B cell (primary cell): ENCODE results near the gene TECRL. TPM values are rescaled to one million over a fixed set of nuclear protein-coding genes. Genes with fewer than 3 reads are reported as not detected.

ENCODE experiments used
- ATAC-seq: fragments of 200-7000 bp; cut with Tn5 transposase; one replicate; pipeline ENCODE4 v1.10.0; 2021; ENCODE audit warnings: low read depth, mild to moderate bottlenecking, moderate number of reproducible peaks, moderate library complexity
- CTCF ChIA-PET: fragments of 350-600 bp; sonication (Branson Sonifier 250); formaldehyde crosslinking; loops from one replicate; lab custom pipeline; 2021; ENCODE audit warnings: antibody characterized with exemption, inconsistent platforms; lab: Charles Lee
- POLR2A ChIA-PET: fragments of 350-600 bp; sonication (Branson Sonifier 250); formaldehyde crosslinking; loops from one replicate; lab custom pipeline; 2021; ENCODE audit warnings: antibody characterized with exemption; lab: Charles Lee
- DNase-seq: peaks from one replicate; pipeline ENCODE4 v3.0.0; 2013
- H2AFZ ChIP-seq: 2 replicates; pipeline ENCODE4 v1.6.1; 2012; ENCODE audit warnings: mild to moderate bottlenecking, low read depth, low read length; ENCODE audit not compliant: insufficient read depth, poor library complexity, severe bottlenecking
- H3K27ac ChIP-seq, 2 donors: 1 replicate in 1 of 2; 2 replicates in 1 of 2; pipeline ENCODE4 v1.5.1; 2012 to 2013; ENCODE audit warnings: low read length in 2 of 2, mild to moderate bottlenecking in 2 of 2, moderate library complexity in 1 of 2
- H3K27me3 ChIP-seq, 4 experiments: fragments of 200-600 bp in 1 of 4; sonication (generic) in 1 of 4; replicated peaks in 1 of 4; 1 replicate in 2 of 4; 2 replicates in 2 of 4; pipeline versions ENCODE4 v1.6.1 to v1.7.0; 2013 to 2016; ENCODE audit warnings: low read length in 3 of 4, mild to moderate bottlenecking in 2 of 4, mixed read lengths in 1 of 4, moderate library complexity in 1 of 4; ENCODE audit not compliant: insufficient read depth in 4 of 4, control insufficient read depth in 3 of 4; ENCODE audit errors: control extremely low read depth in 1 of 4
- H3K36me3 ChIP-seq, 2 experiments: replicated peaks in 1 of 2; 1 replicate in 1 of 2; 2 replicates in 1 of 2; pipeline versions ENCODE4 v1.6.1 to v1.7.1; 2013; ENCODE audit warnings: low read length in 1 of 2; ENCODE audit not compliant: insufficient read depth in 2 of 2, control insufficient read depth in 1 of 2; ENCODE audit errors: control extremely low read depth in 1 of 2, extremely low read depth in 1 of 2
- H3K4me1 ChIP-seq, 2 donors: fragments of 200-600 bp in 1 of 2; sonication (generic) in 1 of 2; 1 replicate in 1 of 2; 2 replicates in 1 of 2; pipeline versions ENCODE4 v1.5.1 to v1.6.1; 2013 to 2017; ENCODE audit warnings: low read length in 2 of 2; ENCODE audit not compliant: control insufficient read depth in 2 of 2, insufficient read depth in 2 of 2
- H3K4me2 ChIP-seq: replicated peaks from 2 replicates; pipeline ENCODE3; 2012; ENCODE audit warnings: mild to moderate bottlenecking, low read depth, low read length; ENCODE audit not compliant: poor library complexity, severe bottlenecking
- H3K4me3 ChIP-seq, 5 experiments: fragments of 200-600 bp in 1 of 5; sonication (generic) in 1 of 5; 1 replicate in 3 of 5; 2 replicates in 2 of 5; pipeline versions ENCODE4 v1.5.1 to v1.7.0; 2011 to 2016; ENCODE audit warnings: low read length in 4 of 5, mild to moderate bottlenecking in 4 of 5, low read depth in 2 of 5, control low read depth in 1 of 5, moderate library complexity in 1 of 5; ENCODE audit not compliant: insufficient read depth in 1 of 5; ENCODE audit errors: control extremely low read depth in 1 of 5, extremely low read depth in 1 of 5
- H3K79me2 ChIP-seq: fragments of 200-600 bp; sonication (generic); one replicate; pipeline ENCODE4 v1.6.0; 2016; ENCODE audit warnings: low read length; ENCODE audit not compliant: control insufficient read depth, insufficient read depth
- H3K9ac ChIP-seq: fragments of 200-600 bp; sonication (generic); 2 replicates; pipeline ENCODE4 v1.6.1; 2017; ENCODE audit warnings: mild to moderate bottlenecking, low read length, moderate library complexity
- H3K9me3 ChIP-seq, 3 donors: one replicate each; pipeline versions ENCODE4 v1.6.1 to v1.7.1; 2013; ENCODE audit warnings: low read length in 2 of 3; ENCODE audit not compliant: control insufficient read depth in 2 of 3, insufficient read depth in 1 of 3; ENCODE audit errors: control extremely low read depth in 1 of 3
- H4K20me1 ChIP-seq: 2 replicates; pipeline ENCODE4 v1.6.0; 2012; ENCODE audit warnings: mild to moderate bottlenecking, low read length; ENCODE audit not compliant: insufficient read depth, control insufficient read depth, poor library complexity, severe bottlenecking
- H3K27ac Mint-ChIP-seq: one replicate; pipeline ENCODE4 v1.8.0; 2021; ENCODE audit warnings: mixed read lengths
- H3K27me3 Mint-ChIP-seq: one replicate; pipeline ENCODE4 v1.8.0; 2021; ENCODE audit warnings: mixed read lengths
- H3K4me1 Mint-ChIP-seq: one replicate; pipeline ENCODE4 v1.8.0; 2021; ENCODE audit warnings: mixed read lengths
- H3K4me3 Mint-ChIP-seq: one replicate; pipeline ENCODE4 v1.8.0; 2021; ENCODE audit warnings: mixed read lengths
- H3K9me3 Mint-ChIP-seq: one replicate; pipeline ENCODE4 v1.8.0; 2022; ENCODE audit warnings: mixed read lengths; ENCODE audit not compliant: insufficient read depth
- CTCF ChIP-seq: fragments of 200-600 bp; IDR thresholded peaks from one replicate; pipeline ENCODE4 v1.8.0; 2022; ENCODE audit warnings: antibody characterized with exemption, mild to moderate bottlenecking
- EZH2 ChIP-seq: IDR thresholded peaks from 2 replicates; pipeline ENCODE4 v1.6.1; 2012; ENCODE audit warnings: borderline replicate concordance, low read depth, mild to moderate bottlenecking, moderate library complexity, low read length; ENCODE audit not compliant: insufficient read depth, poor library complexity, severe bottlenecking
- WGBS: methylation state at CpG from one replicate; pipeline ENCODE4 v1.1.5; 2013; ENCODE audit warnings: missing lambda C conversion rate; ENCODE audit not compliant: insufficient coverage; 5-methylcytosine and 5-hydroxymethylcytosine counted together
- intact Hi-C: fragments of 100-400 bp; cut with micrococcal nuclease; formaldehyde crosslinking; loops from one replicate; pipeline ENCODE4 v1.10.0; 2022
- polyA plus RNA-seq: library from polyadenylated mRNA; depleted of rRNA; stranded (reverse); fragments of >200 nt; gene quantifications from 2 replicates; pipeline ENCODE4 v1.2.3, GENCODE V29; 2012
- total RNA-seq, 2 donors: library from RNA; stranded (reverse); fragments of 120-200 nt in 1 of 2; gene quantifications; 1 replicate in 1 of 2; 2 replicates in 1 of 2; pipeline versions ENCODE4 v1.2.3 to v1.2.4, GENCODE V29; 2013 to 2022

TECRL gene
- total and polyA plus RNA-seq, 2 donors (not counting 1 experiment from before 2014, with no cell fraction given): not detected

- H2AFZ ChIP-seq: no peak overlapping the region
- H3K36me3 ChIP-seq: no peaks in the 10 kb centered on the region
- H3K9me3 ChIP-seq: peaks cover 0 to 3% (median 0%) of the 10 kb centered on the region in 3 donors
- H4K20me1 ChIP-seq: no peaks in the 10 kb centered on the region
- Mint-ChIP-seq H3K27me3 (no peaks in the 10 kb centered on the region), H3K4me1 (no peaks in the 10 kb centered on the region), H3K4me3 (no peak overlapping the region), H3K9me3 (peaks cover 5% of the 10 kb centered on the region), H3K27ac (no peak overlapping the region)
- H3K4me3 ChIP-seq: no peak overlapping the region
- no peak overlapping the region for H3K9ac ChIP-seq
- TF ChIP-seq EZH2 (no peak), CTCF (no peak)
- H3K4me1 ChIP-seq: no peaks in the 10 kb centered on the region
- ATAC-seq (no peak), DNase-seq (peak; percentile 8)
- H3K27me3 ChIP-seq: no peaks in the 10 kb centered on the region
- ChIA-PET POLR2A (no interaction called here), CTCF (no interaction called here)
- H3K27ac ChIP-seq: no peak overlapping the region
- intact Hi-C loops: no loop called here
- WGBS: no CpG with 5 or more reads among the region's 1 CpG
- no peak overlapping the region for H3K4me2 ChIP-seq
- no peaks in the 10 kb centered on the region for H3K79me2 ChIP-seq
These were observed 103.5 kb downstream of the TECRL start for GRCh38 chr4:64305565-64306254.

GRCh38 chr4:64272432-64272831, 136.8 kb downstream of the TECRL start:
- no peaks in the 10 kb centered on the region for H3K27me3 ChIP-seq
- Mint-ChIP-seq H3K27ac (no peak overlapping the region), H3K4me1 (no peaks in the 10 kb centered on the region), H3K27me3 (no peaks in the 10 kb centered on the region), H3K9me3 (no peaks in the 10 kb centered on the region), H3K4me3 (no peak overlapping the region)
- H4K20me1 ChIP-seq: no peaks in the 10 kb centered on the region
- ATAC-seq: no peak
- POLR2A ChIA-PET: no interaction called here
- H3K4me3 ChIP-seq: no peak overlapping the region
- CTCF ChIA-PET: no interaction called here
- H3K4me1 ChIP-seq: no peaks in the 10 kb centered on the region
- no peak overlapping the region for H2AFZ ChIP-seq
- no peaks in the 10 kb centered on the region for H3K36me3 ChIP-seq
- intact Hi-C loops: no loop called here
- TF ChIP-seq EZH2 (no peak), CTCF (no peak)
- H3K4me2 ChIP-seq: no peak overlapping the region
- no peaks in the 10 kb centered on the region for H3K79me2 ChIP-seq
- H3K9me3 ChIP-seq: peaks cover 0 to 11% (median 0%) of the 10 kb centered on the region in 3 donors
- no peak overlapping the region for H3K9ac ChIP-seq
- 93% methylated on average over 14 of the region's 14 CpGs for whole genome bisulfite sequencing
- no peak for DNase-seq
- H3K27ac ChIP-seq: no peak overlapping the region
